ENCODE measurements around the gene WWOX.

WWOX gene

DNA sequence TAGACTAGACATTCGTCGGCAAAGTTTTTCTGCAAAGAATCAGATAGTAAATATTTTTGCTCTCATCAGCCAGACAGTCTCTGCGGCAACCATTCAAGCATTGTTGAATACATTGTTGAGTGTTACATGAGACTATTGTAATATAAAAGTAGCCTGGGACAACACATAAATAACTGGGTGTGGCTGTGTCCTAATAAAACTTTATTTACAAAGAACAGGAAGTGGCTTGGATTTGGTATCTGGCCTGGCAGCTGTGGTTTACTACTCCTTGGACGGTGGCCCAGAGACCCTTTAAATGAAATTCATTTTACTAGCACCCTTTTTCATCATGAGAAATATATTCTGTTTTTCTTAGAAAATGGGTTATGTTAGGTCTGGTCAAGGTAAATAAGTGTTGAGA is 297.2 kb downstream of the WWOX start:
- no peak for DNase-seq (ENCODE audit: low spot score)

DNA sequence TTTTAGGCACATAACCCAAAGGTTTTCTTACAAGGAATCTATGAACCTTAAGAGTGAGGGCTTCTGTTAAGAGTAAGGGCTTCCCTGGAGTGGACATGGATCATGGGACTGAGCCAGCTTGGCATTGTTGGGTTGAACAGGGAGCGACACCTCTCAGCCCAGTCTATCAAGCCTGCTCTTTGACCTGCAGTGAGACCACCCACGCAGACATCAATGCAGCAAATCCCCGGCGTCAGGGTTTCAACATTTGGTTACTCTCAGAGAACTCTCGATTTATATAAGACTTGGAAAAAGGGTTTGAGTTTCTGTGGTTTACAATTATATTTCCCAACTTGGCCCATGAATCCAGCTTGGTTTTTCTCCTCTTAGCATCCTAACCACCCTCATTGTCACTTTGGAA is 299.9 kb downstream of the WWOX start:
- no peak for DNase-seq (ENCODE audit: low spot score)

DNA sequence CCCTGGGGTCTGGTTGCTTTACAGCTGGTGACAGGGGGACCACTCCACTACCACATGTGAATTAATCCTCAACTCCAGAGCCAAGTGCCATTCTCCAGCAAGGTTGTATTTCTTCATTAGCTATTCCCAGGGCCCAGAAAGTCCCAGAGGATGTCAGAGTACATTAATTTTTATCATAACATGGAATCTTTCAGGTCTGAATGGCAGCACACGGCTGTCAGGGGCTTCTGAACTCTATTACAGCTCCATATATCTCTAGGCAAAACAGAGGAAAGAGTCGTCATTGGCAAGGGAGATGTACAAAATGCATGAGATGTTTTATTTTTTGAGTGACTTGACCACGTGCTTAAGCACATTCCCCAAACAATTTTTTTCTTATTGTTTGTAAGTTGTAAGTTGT is 303.4 kb downstream of the WWOX start:
- no peak for DNase-seq (ENCODE audit: low spot score)

DNA sequence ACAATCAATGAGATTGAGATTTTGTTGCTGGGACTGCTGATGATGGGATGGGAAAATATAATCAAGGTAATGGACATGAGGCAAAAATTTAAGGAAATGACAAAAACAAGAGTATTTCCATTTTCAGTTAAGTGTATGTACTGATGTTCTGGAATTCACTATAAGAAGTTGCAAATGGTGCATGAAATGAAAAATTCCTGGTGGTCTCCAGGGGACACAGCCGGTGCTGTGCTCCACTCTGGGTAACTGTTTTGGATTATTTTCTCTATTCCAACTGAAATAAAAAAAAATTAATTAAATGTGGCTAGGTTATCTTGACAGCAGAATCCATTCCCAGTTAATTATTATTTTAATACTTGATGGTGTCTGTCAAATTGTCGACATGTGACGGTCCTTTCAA is 305.6 kb downstream of the WWOX start:
- DNase-seq (ENCODE audit: low spot score): no peak

DNA sequence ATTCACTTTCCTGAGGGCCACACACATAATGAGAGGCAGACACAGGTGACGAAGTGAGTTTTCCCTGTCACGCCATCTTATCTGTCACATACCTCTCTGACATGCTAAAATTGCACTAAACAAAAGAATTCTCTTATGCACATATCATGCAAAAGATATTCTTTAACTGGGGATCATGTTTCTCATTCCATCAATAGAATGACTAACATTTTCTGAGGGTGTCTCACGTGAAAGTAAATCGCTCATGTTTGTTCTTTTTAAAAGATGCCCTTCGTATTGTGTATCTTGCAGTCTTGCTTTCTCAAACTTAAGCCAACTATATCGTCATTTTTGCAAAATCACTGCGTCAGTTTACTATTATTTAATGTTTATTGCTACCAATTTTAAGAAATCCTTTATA is 306.4 kb downstream of the WWOX start:
- DNase-seq (ENCODE audit: low spot score): no peak

DNA sequence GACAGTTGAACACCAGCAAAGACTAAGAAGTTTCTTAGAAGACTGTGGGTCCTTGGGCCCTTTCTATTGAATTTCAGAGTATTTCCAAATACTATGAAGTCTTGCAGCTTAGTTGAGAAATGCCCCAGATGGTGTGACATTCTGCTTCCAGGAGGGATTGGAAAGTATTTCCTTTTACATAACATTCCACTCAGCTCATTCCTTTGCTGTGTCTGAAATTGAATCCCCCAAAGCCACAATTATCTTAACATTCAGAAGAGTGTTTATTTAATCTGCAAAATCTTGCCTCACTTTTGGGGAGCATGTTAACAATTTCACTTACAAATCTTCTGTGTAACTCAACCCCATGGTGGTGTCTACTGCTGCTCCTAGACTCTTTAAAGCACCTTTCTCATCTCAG is 307.7 kb downstream of the WWOX start:
- no peak for DNase-seq (ENCODE audit: low spot score)

DNA sequence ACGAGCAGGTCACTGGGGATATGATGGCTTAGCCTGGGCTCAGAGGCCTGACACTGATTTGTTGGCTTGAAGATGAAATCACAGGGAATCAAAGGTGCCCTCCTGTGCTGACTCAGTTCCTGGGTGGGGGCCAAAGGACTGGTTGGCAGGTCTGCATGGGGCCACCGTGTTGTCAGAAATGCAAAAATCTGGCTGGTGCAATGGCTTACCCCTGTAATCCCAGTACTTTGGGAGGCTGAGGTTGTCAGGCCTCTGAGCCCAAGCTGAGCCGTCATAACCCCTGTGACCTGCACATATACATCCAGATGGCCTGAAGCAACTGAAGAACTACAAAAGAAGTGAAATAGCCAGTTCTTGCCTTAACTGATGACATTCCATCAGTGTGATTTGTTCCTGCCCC is 314.2 kb downstream of the WWOX start:
- DNase-seq (ENCODE audit: low spot score): no peak

DNA sequence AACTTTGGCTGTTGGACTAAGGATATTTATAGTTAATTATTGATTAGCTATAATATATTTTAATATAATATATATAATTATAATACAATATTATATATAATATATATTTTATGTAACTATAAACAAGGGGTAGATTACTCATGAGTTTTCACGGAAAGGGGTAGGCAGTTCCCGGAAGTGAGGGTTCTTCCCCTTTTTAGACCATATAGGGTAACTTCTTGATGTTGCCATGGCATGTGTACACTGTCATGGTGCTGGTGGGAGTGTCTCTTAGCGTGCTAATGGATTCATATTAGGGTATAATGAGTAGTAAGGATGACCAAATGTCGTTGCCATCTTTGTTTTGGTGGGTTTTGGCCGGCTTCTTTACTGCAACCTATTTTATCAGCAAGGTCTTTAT is 315.6 kb downstream of the WWOX start:
- no peak for DNase-seq (ENCODE audit: low spot score)

DNA sequence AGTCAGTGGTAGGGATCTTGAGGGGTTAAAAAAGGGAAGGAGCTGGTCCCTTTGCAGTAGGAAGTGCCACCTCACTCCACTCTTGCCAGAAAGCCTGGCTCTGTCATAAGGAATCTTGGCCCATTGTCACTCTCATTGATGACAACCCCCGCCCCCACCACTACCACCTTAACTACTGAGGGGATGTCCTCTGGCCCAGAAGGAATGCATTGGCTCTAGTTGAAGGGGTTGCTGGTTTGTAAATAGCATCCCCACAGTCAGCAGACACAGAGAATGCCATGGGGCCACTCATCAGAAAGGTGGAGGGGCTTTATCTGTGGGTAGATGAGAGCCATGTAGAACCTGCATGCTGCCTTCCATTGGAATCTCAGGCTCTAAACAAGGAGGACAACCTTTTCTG is 316.2 kb downstream of the WWOX start:
- no peak for DNase-seq (ENCODE audit: low spot score)

DNA sequence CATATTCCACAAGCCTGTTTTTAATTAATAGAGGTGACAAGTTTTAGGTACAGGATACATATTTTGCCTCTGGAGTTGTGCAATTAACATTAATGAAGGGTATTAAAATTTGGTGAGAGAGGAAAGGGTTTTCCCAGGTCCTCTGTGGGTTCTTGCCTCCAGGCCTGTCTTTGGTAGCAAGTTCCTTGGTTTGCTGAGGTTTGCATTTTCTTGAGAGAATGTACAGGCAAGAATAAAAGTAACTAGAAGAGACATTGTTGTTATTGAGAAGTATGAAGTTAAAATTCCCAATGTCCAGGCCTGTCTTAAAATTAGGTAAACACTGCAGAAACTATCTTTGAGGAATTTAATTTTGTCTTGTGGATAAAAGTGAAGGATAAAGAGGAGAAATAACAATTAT is 316.9 kb downstream of the WWOX start:
- DNase-seq (ENCODE audit: low spot score): no peak

DNA sequence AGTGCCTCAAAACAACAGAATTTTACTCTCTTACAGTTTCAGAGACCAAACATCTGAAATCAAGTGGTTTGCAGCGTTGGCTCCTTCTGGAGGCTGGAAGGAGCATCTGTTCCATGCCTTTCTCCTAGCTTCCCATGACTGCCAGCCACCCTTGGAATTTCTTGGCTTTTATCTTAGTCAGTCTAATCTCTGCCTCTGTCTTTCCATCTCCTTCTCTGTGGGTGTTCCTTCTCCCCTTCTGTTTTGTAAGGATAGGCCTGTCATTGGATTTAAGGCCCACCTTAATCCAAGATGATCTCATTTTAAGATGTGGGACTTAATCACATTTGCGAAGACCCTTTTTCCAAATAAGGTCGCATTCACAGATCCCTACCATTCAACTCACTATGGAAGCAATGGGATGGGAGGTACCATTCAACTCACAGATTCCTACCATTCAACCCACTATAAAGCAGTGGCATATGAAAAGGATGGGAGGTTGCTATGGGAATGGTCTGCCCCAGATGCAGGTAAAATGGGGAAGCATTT is 321.8 kb downstream of the WWOX start:
- DNase-seq (ENCODE audit: low spot score): no peak

DNA sequence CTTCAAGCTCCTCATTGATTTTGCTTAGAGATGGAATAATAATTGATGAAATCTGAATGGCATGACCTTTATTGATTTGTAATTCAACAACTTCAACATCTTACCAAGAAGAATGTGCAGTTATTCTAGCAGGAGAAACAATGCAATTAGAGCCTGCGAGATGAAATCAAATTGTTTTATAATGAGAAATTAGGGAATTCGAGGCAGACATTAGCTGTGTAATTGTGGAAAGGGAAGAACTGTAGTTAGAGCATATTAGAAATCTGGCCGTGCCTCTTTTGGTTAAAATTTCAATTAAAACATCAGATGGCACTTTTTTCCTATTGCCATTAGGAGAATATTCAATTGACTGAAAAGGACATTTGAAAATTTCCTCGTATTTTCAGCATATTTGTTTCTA is 325.8 kb downstream of the WWOX start:
- DNase-seq (ENCODE audit: low spot score): no peak

DNA sequence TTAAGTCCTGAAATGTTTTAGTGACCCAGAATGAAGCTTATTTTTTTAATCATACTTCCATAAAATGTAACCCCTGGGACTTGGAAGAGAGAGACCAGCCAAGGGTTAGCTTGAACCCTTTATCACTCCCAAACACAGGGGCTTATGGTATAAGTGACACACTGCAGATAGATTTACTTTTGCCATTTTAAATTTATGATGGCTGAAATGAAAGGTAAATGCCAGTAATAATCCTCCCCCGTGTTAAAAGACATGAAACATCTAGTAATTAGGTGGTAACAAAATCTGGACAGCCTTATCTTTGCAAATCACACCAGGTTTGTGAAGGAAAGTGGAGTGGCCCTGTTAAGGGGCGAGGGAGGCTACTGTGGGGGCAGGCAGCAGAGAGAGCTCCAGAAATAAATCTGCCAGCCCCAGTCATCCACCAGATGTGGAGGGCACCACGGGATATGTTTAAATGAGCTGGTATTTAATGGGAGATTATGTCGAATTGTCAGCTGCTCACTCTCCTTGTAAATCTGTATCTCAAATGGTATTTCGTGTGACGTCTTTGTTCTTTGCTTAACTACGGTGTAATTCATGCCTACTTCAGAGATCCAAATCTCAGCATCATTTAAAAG is 326.5 kb downstream of the WWOX start:
- no peak for DNase-seq (ENCODE audit: low spot score)

DNA sequence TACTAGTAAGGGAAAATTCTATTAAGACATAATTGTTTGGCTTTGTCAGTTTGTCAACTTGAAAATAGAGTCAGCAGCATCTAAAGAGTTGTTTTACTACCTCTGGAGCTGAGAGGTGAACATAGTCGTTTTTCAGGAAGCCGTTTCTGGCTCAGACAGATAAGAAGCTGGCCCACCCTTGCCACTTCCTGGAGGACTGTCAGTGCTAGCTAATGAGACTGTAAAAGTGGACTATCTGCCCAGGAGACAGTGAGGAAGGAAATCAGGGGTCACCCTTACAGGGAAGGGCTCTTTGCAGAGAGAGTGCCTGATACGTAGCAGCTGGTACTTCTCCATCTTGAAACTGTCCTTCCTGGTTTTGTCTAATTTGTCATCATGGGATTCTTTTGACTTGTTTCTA is 328.7 kb downstream of the WWOX start:
- DNase-seq (ENCODE audit: low spot score): no peak

DNA sequence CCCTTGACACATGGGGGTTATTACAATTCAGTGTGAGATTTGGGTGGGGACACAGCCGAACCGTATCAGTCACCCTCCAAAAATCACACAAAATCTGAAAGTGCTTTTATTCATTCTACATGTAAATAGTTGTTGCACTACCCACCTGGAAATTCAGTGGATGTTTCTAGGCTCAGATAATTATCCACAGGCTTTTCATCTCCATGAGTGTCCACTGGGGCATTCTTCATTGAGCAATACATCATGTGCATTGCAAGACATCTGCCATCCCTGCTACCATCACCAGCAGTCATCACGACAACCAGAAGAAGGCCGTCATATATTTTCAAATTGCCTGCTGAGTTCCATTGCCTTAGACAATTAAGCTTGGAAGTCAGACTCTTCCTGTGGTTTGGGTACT is 330.8 kb downstream of the WWOX start:
- DNase-seq (ENCODE audit: low spot score): no peak

DNA sequence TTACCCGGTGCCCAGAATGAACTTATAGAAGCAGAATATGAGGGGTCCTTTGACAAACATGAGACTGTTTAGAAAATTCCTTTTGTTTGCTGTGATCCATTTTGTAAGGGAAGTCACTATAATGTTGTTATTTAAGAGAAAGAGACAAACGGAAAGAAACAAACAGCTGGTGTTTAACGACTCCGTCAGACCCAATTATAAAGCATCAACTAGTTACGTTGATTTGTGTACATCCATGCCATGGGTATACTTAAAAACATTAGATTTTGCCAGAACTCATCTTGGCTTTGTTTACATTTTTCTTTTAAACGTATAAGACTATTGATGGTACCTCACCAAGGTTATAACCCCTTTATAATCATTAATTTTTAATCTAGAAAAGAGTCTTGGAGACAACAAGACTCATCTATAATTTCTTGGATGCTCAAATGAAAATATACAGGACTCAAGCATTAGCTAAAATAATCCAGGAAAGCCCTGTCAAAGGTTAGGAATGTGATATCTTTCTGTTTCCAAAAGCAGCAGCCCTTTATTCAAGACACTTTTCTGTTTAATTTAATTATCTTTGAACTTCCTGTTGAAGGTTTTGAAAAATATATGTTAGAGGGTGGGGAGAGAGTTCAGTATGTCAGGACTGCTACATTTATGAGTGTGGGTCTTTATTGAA is 331.7 kb downstream of the WWOX start:
- DNase-seq (ENCODE audit: low spot score): no peak

DNA sequence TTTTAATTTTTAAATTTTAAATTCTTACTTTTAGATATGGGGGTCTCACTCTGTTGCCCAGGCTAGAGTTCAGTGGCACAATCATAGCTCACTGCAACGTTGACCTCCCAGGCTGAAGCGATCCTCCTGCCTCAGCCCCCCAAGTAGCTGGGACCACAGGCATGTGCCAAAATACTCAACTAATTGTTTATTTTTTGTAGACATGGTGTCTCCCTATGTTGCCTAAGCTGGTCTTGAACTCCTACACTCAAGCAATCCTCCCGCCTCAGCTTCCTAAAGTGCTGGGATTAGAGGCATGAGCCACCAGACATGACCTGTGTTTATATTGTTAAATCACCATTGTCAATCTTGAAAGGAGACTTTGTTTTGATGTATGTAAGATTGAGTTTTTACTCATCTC is 332.2 kb downstream of the WWOX start:
- DNase-seq (ENCODE audit: low spot score): no peak

DNA sequence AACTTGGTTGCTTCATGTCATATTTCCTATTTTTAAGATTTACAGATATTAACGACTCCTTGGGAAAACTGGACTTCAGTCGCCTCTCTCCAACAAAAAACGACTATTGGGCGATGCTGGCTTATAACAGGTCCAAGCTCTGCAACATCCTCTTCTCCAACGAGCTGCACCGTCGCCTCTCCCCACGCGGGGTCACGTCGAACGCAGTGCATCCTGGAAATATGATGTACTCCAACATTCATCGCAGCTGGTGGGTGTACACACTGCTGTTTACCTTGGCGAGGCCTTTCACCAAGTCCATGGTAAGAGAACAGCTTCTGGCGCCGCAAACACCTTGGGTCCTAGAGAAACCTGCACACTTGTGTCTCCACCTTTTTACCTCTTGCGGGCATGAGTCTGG is 333.0 kb downstream of the WWOX start:
- DNase-seq (ENCODE audit: low spot score): no peak

DNA sequence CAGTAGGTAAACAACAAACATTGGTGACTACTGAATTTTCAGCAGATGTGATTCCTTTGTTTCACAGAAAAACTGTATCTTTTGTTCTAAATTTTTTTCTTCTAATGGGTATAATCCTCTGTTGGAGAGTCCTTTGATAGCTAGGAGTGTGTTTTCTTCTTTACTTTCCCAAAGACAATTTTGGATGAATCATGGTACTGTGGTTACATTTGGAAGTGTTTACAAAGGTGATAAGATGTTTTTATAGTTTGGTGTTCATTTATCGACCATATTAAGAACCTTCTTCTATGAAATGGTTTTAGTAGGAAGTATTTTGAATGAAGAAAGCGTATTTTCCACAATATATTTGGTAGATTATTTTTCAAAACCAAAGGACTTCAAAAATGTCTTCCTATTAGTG is 333.7 kb downstream of the WWOX start:
- DNase-seq (ENCODE audit: low spot score): no peak

DNA sequence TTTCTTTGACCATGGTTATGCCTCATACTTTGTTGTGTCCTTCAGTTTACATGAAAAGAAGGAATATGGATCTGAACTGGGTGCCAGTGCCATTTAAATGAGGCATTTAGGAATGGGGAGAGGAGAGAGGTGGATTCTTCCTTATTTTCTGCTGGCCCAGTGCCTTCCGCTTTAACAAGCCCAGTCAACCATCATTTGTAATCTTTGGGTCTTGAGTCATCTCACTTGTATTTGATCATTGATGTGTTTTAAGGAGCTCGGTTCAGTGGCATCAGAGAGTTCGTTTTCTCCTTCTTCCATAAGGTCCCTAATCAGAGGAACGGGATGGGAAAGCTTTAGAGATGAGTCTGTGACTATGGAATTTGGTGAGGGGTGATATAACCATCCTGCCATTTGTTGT is 334.9 kb downstream of the WWOX start:
- DNase-seq (ENCODE audit: low spot score): no peak

DNA sequence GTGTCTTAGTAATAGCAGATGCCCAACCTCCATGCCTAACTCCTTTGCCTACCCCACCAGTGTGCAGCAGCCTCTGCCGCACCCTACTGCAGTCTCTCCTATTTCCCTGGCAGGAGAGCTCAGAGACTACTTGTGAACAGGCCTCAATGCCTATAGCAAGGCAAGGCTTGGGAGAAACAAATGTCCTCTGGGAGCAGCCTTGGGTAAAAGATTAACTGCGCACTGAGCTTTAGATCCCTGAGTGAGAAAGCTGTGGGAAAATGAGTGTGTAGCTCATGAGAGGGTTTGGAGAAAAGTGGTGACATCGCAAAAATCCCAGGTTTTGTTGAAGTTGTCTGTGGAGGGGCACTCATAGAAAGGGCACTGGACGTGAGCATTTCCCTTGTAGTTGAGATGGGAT is 335.8 kb downstream of the WWOX start:
- no peak for DNase-seq (ENCODE audit: low spot score)

DNA sequence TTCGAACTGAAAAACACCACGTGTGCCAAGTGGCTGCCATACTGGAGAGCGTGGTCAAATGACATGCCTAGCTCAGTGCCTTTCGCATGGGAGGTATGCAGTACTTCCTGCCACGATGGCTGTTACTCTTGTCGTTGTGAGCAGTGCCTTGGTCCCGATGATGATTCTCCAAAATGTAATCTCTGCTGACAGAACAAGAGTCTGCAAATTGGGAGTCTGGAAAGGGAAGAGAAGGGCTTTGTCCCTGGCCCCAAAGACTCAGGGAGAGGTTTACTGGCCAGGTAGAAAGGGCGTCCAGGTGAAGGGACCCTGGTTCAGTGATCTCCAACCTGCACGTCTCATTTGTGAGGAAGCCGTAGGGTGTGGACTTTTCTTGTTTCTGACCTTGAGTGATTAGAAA is 336.6 kb downstream of the WWOX start:
- no peak for DNase-seq (ENCODE audit: low spot score)

DNA sequence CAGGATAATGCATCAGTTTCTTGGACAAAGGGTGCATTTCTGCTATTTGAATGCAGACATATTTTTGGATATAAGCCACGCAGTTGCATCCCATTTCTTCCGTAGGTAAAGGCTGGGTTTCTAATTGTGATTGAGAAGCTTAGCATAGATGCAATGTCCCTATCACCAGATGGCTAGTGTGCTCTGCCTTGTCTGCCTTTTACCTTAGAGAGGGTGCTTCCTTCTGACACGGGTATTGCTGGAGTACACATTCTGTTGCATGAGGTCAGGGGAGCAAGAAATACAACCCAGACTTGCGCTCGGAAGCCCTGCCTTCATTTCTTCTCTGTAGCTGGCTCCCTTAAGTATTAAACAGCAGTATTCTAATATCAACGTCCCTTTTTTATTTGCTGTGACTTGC is 337.4 kb downstream of the WWOX start:
- DNase-seq (ENCODE audit: low spot score): no peak

DNA sequence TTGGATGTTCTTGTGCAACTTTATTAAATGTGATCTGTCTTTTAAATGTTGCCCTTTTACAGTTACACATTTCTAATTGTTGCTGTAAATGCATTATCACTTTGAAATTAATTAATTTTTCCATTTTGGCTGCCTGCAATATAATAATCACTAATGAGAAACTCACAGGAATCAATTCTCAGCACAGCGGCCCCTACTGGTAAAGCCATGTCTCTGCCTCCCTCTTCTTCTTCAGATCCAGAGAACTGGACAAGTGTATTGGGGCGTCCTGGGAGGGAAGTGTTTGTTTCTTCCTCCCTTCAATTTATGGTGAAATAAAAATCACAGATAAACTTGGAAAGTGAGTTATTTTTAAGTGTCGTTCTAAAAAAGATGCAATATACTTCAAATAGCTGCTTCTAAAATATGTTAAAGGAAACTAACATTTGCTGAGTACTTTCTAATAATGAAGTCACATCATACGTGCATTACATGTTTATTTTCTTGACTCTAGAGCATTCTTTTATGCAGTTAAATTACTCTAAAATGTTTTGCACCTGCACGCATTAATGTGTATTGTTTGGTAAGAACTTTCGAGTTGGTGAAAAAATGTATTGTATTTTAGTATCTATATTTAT is 338.0 kb downstream of the WWOX start:
- peak; percentile 0 for DNase-seq (ENCODE audit: low spot score)
